HUES48 (cell line): ENCODE measurements around the gene CKMT2.
"Not testable (repeated sequence)": the region's sequence is repeated elsewhere in the genome, so short reads cannot be mapped to it uniquely, and the experiment has no call there.

Experiments used
- H3K27ac ChIP-seq: one replicate; pipeline ENCODE4 v1.7.0; 2013; ENCODE audit warnings: low read depth, low read length, inconsistent platforms
- H3K27me3 ChIP-seq: 2 replicates; pipeline ENCODE4 v1.6.1; 2013; ENCODE audit warnings: mild to moderate bottlenecking, low read length; ENCODE audit not compliant: control insufficient read depth, insufficient read depth
- H3K36me3 ChIP-seq: 2 replicates; pipeline ENCODE4 v1.6.1; 2013; ENCODE audit warnings: low read length; ENCODE audit not compliant: control insufficient read depth, insufficient read depth
- H3K4me1 ChIP-seq: 2 replicates; pipeline ENCODE4 v1.6.1; 2013; ENCODE audit warnings: mild to moderate bottlenecking, low read length; ENCODE audit not compliant: control insufficient read depth, insufficient read depth
- H3K4me3 ChIP-seq: 2 replicates; pipeline ENCODE4 v1.5.1; 2013; ENCODE audit warnings: mild to moderate bottlenecking, low read depth, low read length
- H3K9ac ChIP-seq: 2 replicates; pipeline ENCODE4 v1.6.1; 2013; ENCODE audit warnings: mild to moderate bottlenecking, low read depth, low read length, moderate library complexity
- H3K9me3 ChIP-seq: 2 replicates; pipeline ENCODE4 v1.6.1; 2013; ENCODE audit warnings: low read length; ENCODE audit not compliant: control insufficient read depth, insufficient read depth

Gene CKMT2

GRCh38 chr5:81250004-81250403, 16.9 kb downstream of the CKMT2 start:
- Histone ChIP-seq H3K4me3 (no peak overlapping the region), H3K27me3 (no peaks in the 10 kb centered on the region), H3K9ac (no peak overlapping the region), H3K9me3 (no peaks in the 10 kb centered on the region), H3K27ac (no peak overlapping the region), H3K4me1 (peaks cover 7% of the 10 kb centered on the region; the same call in 1 of the 2 replicates), H3K36me3 (no peaks in the 10 kb centered on the region)

- Histone ChIP-seq H3K27me3 (no peaks in the 10 kb centered on the region), H3K4me3 (no peak overlapping the region), H3K36me3 (no peaks in the 10 kb centered on the region), H3K9ac (no peak overlapping the region), H3K9me3 (no peaks in the 10 kb centered on the region), H3K4me1 (peaks cover 7% of the 10 kb centered on the region; the same call in 1 of the 2 replicates), H3K27ac (no peak overlapping the region)
Observed at GRCh38 chr5:81251922-81252321, 18.8 kb downstream of the CKMT2 start.

- no peaks in the 10 kb centered on the region for H3K27me3 ChIP-seq
- no peaks in the 10 kb centered on the region for H3K4me1 ChIP-seq
- H3K9ac ChIP-seq = no peak overlapping the region
- H3K27ac ChIP-seq = no peak overlapping the region
- H3K36me3 ChIP-seq = no peaks in the 10 kb centered on the region
- H3K4me3 ChIP-seq = no peak overlapping the region
- no peaks in the 10 kb centered on the region for H3K9me3 ChIP-seq
Observed at GRCh38 chr5:81252904-81253303, 19.8 kb downstream of the CKMT2 start.

GRCh38 chr5:81253875-81254274, 20.8 kb downstream of the CKMT2 start:
- Histone ChIP-seq H3K9ac (no peak overlapping the region), H3K27ac (no peak overlapping the region), H3K27me3 (no peaks in the 10 kb centered on the region), H3K4me3 (no peak overlapping the region), H3K4me1 (no peaks in the 10 kb centered on the region), H3K36me3 (no peaks in the 10 kb centered on the region), H3K9me3 (no peaks in the 10 kb centered on the region)

GRCh38 chr5:81254886-81255559, 21.9 kb downstream of the CKMT2 start:
- Histone ChIP-seq H3K9me3 (no peaks in the 10 kb centered on the region), H3K27me3 (no peaks in the 10 kb centered on the region), H3K27ac (no peak overlapping the region), H3K4me1 (no peaks in the 10 kb centered on the region), H3K4me3 (no peak overlapping the region), H3K36me3 (no peaks in the 10 kb centered on the region), H3K9ac (no peak overlapping the region)

- no peak overlapping the region for H3K9ac ChIP-seq
- H3K27ac ChIP-seq = no peak overlapping the region
- no peaks in the 10 kb centered on the region for H3K27me3 ChIP-seq
- H3K36me3 ChIP-seq = no peaks in the 10 kb centered on the region
- H3K4me1 ChIP-seq = no peaks in the 10 kb centered on the region
- H3K4me3 ChIP-seq = no peak overlapping the region
- no peaks in the 10 kb centered on the region for H3K9me3 ChIP-seq
Observed at GRCh38 chr5:81256766-81257165, 23.6 kb downstream of the CKMT2 start.

- not testable (repeated sequence) for H3K9me3 ChIP-seq, H3K36me3 ChIP-seq, H3K4me3 ChIP-seq, H3K27ac ChIP-seq, H3K27me3 ChIP-seq, H3K4me1 ChIP-seq, H3K9ac ChIP-seq
Observed at GRCh38 chr5:81262796-81263195, 29.7 kb downstream of the CKMT2 start.

GRCh38 chr5:81265101-81265500, 32.0 kb downstream of the CKMT2 start:
- Histone ChIP-seq H3K9me3 (no peaks in the 10 kb centered on the region), H3K27ac (no peak overlapping the region), H3K9ac (no peak overlapping the region), H3K27me3 (no peaks in the 10 kb centered on the region), H3K4me3 (no peak overlapping the region), H3K4me1 (peaks cover 7% of the 10 kb centered on the region), H3K36me3 (no peaks in the 10 kb centered on the region)

- Histone ChIP-seq H3K27ac (no peak overlapping the region), H3K36me3 (no peaks in the 10 kb centered on the region), H3K4me3 (no peak overlapping the region)
Observed at GRCh38 chr5:81268521-81269196, 35.5 kb downstream of the CKMT2 start.

GRCh38 chr5:81269751-81270393, 36.8 kb downstream of the CKMT2 start:
- Histone ChIP-seq H3K27ac (peak overlapping the region; percentile 72), H3K36me3 (no peaks in the 10 kb centered on the region), H3K9me3 (no peaks in the 10 kb centered on the region), H3K4me1 (peaks cover 22% of the 10 kb centered on the region), H3K4me3 (0 out of 2 replicates have a peak overlapping the region, but pooled peaks have one; percentile 8), H3K9ac (no peak overlapping the region; the same call in 1 of the 2 replicates), H3K27me3 (no peaks in the 10 kb centered on the region)

More at GRCh38 chr5:81268521-81269196, 35.5 kb downstream of the CKMT2 start:
- no peaks in the 10 kb centered on the region for H3K9me3 ChIP-seq
- no peak overlapping the region for H3K9ac ChIP-seq
- no peaks in the 10 kb centered on the region for H3K27me3 ChIP-seq
- H3K4me1 ChIP-seq = peaks cover 22% of the 10 kb centered on the region

- H3K9ac ChIP-seq, H3K9me3 ChIP-seq, H3K27me3 ChIP-seq, H3K36me3 ChIP-seq, H3K4me3 ChIP-seq: not testable (repeated sequence)
- peaks cover 22% of the 10 kb centered on the region for H3K4me1 ChIP-seq
- peak overlapping the region; percentile 45 for H3K27ac ChIP-seq
Observed at GRCh38 chr5:81270394-81271027, 37.4 kb downstream of the CKMT2 start.
